ENCODE measurements around the gene UPF3A. TPM values are rescaled to one million over a fixed set of nuclear protein-coding genes. Genes with fewer than 3 reads are reported as not detected.
A peak's percentile ranks its signal among the peaks of the same experiment; 100 is the strongest.
"Not testable (repeated sequence)": the region's sequence is repeated elsewhere in the genome, so short reads cannot be mapped to it uniquely, and the experiment has no call there.

UPF3A gene
- total RNA-seq, 2 donors from 2014 or later: 42.2 to 76.8 TPM

GRCh38 chr13:114313061-114313860, 31.9 kb downstream of the UPF3A start:
- peak; percentile 69 to 75 for ATAC-seq
- Mint-ChIP-seq H3K9me3 (no peaks in the 10 kb centered on the region), H3K36me3 (peaks cover 11 to 17% of the 10 kb centered on the region in 2 donors), H3K27ac (peak overlapping the region; percentile 99)
- peak in 1 of 2 donors; percentile 48 for DNase-seq (ENCODE audit: low spot score in 2 of 2)

- H3K9me3 Mint-ChIP-seq: no peaks in the 10 kb centered on the region
- peak; percentile 94 to 97 for DNase-seq (ENCODE audit: low spot score in 2 of 2)
- peaks cover 16 to 17% of the 10 kb centered on the region in 2 donors for H3K36me3 Mint-ChIP-seq
- peak within 1 kb of the TSS; percentile 99 for H3K27ac Mint-ChIP-seq
- ATAC-seq: peak; percentile 78 to 85
Measured at GRCh38 chr13:114314074-114314912, 32.9 kb downstream of the UPF3A start, which contains the start of gene CHAMP1. TSS of gene CHAMP1 (plus strand) at chr13:114314503. CDS start at chr13:114323843, 9,340 bp downstream.

- ATAC-seq (peak in 1 of 2 donors; percentile 3), DNase-seq (ENCODE audit: low spot score in 2 of 2) (no peak)
- Mint-ChIP-seq H3K9me3 (no peaks in the 10 kb centered on the region), H3K27ac (peak overlapping the region; percentile 90 to 94), H3K36me3 (peaks cover 17 to 26% of the 10 kb centered on the region in 2 donors)
Measured at GRCh38 chr13:114315074-114315785, 33.8 kb downstream of the UPF3A start.

GRCh38 chr13:114318624-114319023, 37.2 kb downstream of the UPF3A start:
- H3K36me3 Mint-ChIP-seq: peaks cover 19 to 53% of the 10 kb centered on the region in 2 donors

GRCh38 chr13:114319441-114319913, 38.1 kb downstream of the UPF3A start:
- ATAC-seq: no peak
- Mint-ChIP-seq H3K27ac (peak overlapping the region; percentile 32 to 78), H3K36me3 (peaks cover 21 to 61% of the 10 kb centered on the region in 2 donors), H3K9me3 (no peaks in the 10 kb centered on the region)
- no peak for DNase-seq (ENCODE audit: low spot score in 2 of 2)

More at GRCh38 chr13:114318624-114319023, 37.2 kb downstream of the UPF3A start:
- no peak for DNase-seq (ENCODE audit: low spot score in 2 of 2)
- no peak for ATAC-seq
- H3K9me3 Mint-ChIP-seq: no peaks in the 10 kb centered on the region
- peak overlapping the region; percentile 53 to 62 for H3K27ac Mint-ChIP-seq

GRCh38 chr13:114320065-114320464, 38.7 kb downstream of the UPF3A start:
- ATAC-seq: peak in 1 of 2 donors; percentile 14
- H3K36me3 Mint-ChIP-seq: peaks cover 22 to 62% of the 10 kb centered on the region in 2 donors
- H3K27ac Mint-ChIP-seq: peak overlapping the region; percentile 32 to 62
- H3K9me3 Mint-ChIP-seq: no peaks in the 10 kb centered on the region
- no peak for DNase-seq (ENCODE audit: low spot score in 2 of 2)

- no peak for ATAC-seq
- Mint-ChIP-seq H3K36me3 (peaks cover 24 to 67% of the 10 kb centered on the region in 2 donors), H3K9me3 (no peaks in the 10 kb centered on the region), H3K27ac (no peak overlapping the region)
- DNase-seq (ENCODE audit: low spot score in 2 of 2): no peak
Measured at GRCh38 chr13:114321256-114321655, 39.9 kb downstream of the UPF3A start.

- Mint-ChIP-seq H3K27ac (no peak overlapping the region), H3K9me3 (no peaks in the 10 kb centered on the region), H3K36me3 (peaks cover 24 to 75% of the 10 kb centered on the region in 2 donors)
- no peak for DNase-seq (ENCODE audit: low spot score in 2 of 2)
- peak; percentile 46 to 78 for ATAC-seq
Measured at GRCh38 chr13:114323349-114323748, 41.9 kb downstream of the UPF3A start.

- H3K27ac Mint-ChIP-seq: peak overlapping the region; percentile 68 to 90
- ATAC-seq (peak; percentile 65 to 66), DNase-seq (ENCODE audit: low spot score in 2 of 2) (no peak)
- no peaks in the 10 kb centered on the region for H3K9me3 Mint-ChIP-seq
- peaks cover 24 to 71% of the 10 kb centered on the region in 2 donors for H3K36me3 Mint-ChIP-seq
Measured at GRCh38 chr13:114324334-114324733, 42.9 kb downstream of the UPF3A start.

GRCh38 chr13:114325729-114326128, 44.3 kb downstream of the UPF3A start:
- Mint-ChIP-seq H3K27ac (peak overlapping the region in 1 of 2 donors; percentile 68), H3K36me3 (peaks cover 24 to 58% of the 10 kb centered on the region in 2 donors)
- no peak for ATAC-seq

GRCh38 chr13:114328034-114328433, 46.6 kb downstream of the UPF3A start:
- Mint-ChIP-seq H3K27ac (no peak overlapping the region), H3K36me3 (peaks cover 19 to 38% of the 10 kb centered on the region in 2 donors), H3K9me3 (no peaks in the 10 kb centered on the region)
- no peak for DNase-seq (ENCODE audit: low spot score in 2 of 2)
- ATAC-seq: no peak

More at GRCh38 chr13:114325729-114326128, 44.3 kb downstream of the UPF3A start:
- no peak for DNase-seq (ENCODE audit: low spot score in 2 of 2)
- no peaks in the 10 kb centered on the region for H3K9me3 Mint-ChIP-seq

- Mint-ChIP-seq H3K36me3 (peaks cover 19 to 35% of the 10 kb centered on the region in 2 donors), H3K27ac (peak overlapping the region in 1 of 2 donors; percentile 72), H3K9me3 (no peaks in the 10 kb centered on the region)
- no peak for ATAC-seq
- DNase-seq (ENCODE audit: low spot score in 2 of 2): no peak
Measured at GRCh38 chr13:114328595-114328994, 47.2 kb downstream of the UPF3A start.

- DNase-seq (ENCODE audit: low spot score in 2 of 2): no peak
- ATAC-seq: no peak
- H3K9me3 Mint-ChIP-seq: no peaks in the 10 kb centered on the region
- peaks cover 7 to 20% of the 10 kb centered on the region in 2 donors for H3K36me3 Mint-ChIP-seq
- no peak overlapping the region for H3K27ac Mint-ChIP-seq
Measured at GRCh38 chr13:114330086-114330485, 48.7 kb downstream of the UPF3A start.

- not testable (repeated sequence) for H3K36me3 Mint-ChIP-seq; H3K9me3 Mint-ChIP-seq; DNase-seq (ENCODE audit: low spot score in 2 of 2); ATAC-seq
- H3K27ac Mint-ChIP-seq: peak overlapping the region in 1 of 2 donors; percentile 29
Measured at GRCh38 chr13:114333881-114334280, 52.5 kb downstream of the UPF3A start.

- Mint-ChIP-seq H3K36me3 (no peaks in the 10 kb centered on the region), H3K9me3 (no peaks in the 10 kb centered on the region), H3K27ac (peak overlapping the region in 1 of 2 donors; percentile 29)
- no peak for ATAC-seq
- no peak for DNase-seq (ENCODE audit: low spot score in 2 of 2)
Measured at GRCh38 chr13:114334305-114335053, 53.1 kb downstream of the UPF3A start.

All from activated naive CD4-positive, alpha-beta T cell treated with anti-CD3 and anti-CD28 coated beads, Interleukin-2, amount 50 U/mL, for 72 hours (primary cell).